Measurements from ENCODE around the gene MSLN. TPM values are rescaled to one million over a fixed set of nuclear protein-coding genes. Genes with fewer than 3 reads are reported as not detected.

Gene MSLN
- total RNA-seq, 2 donors from 2014 or later, result 1.3 TPM; not detected in 1

- Histone ChIP-seq H3K4me3 (no peak overlapping the region), H3K27me3 (replicated peaks; ENCODE audit: insufficient read depth) (no peaks in the 10 kb centered on the region)
- no peak for DNase-seq (ENCODE audit: low spot score)
Observed at GRCh38 chr16:796296-797119, 36.0 kb downstream of the MSLN start.

GRCh38 chr16:797120-797420 lies 36.5 kb downstream of the MSLN start:
- H3K4me1 ChIP-seq (ENCODE audit: control insufficient read depth in 1 of 2, low read depth in 2 of 2), result no peaks in the 10 kb centered on the region
- DNase-seq (ENCODE audit: low spot score), result no peak
- no peaks in the 10 kb centered on the region for H3K36me3 ChIP-seq
- no peak for ATAC-seq (ENCODE audit: insufficient number of reproducible peaks, low FRiP score, low read depth)
- H3K27me3 ChIP-seq (replicated peaks; ENCODE audit: insufficient read depth), result no peaks in the 10 kb centered on the region
- no peak overlapping the region for H3K4me3 ChIP-seq
- TF ChIP-seq CTCF (IDR thresholded peaks at IDR 0.05), result no peak
- H3K27ac ChIP-seq, result no peak overlapping the region
- H3K9me3 ChIP-seq, result no peaks in the 10 kb centered on the region

More at GRCh38 chr16:796296-797119, 36.0 kb downstream of the MSLN start:
- H3K4me1 ChIP-seq (ENCODE audit: control insufficient read depth in 1 of 2, low read depth in 2 of 2), result no peaks in the 10 kb centered on the region
- H3K36me3 ChIP-seq, result no peaks in the 10 kb centered on the region
- ATAC-seq (ENCODE audit: insufficient number of reproducible peaks, low FRiP score, low read depth), result no peak
- no peak overlapping the region for H3K27ac ChIP-seq
- TF ChIP-seq CTCF (IDR thresholded peaks at IDR 0.05), result no peak
- no peaks in the 10 kb centered on the region for H3K9me3 ChIP-seq

- Histone ChIP-seq H3K4me3 (no peak overlapping the region), H3K27me3 (replicated peaks; ENCODE audit: insufficient read depth) (no peaks in the 10 kb centered on the region), H3K27ac (no peak overlapping the region), H3K9me3 (no peaks in the 10 kb centered on the region), H3K4me1 (ENCODE audit: control insufficient read depth in 1 of 2, low read depth in 2 of 2) (no peaks in the 10 kb centered on the region), H3K36me3 (no peaks in the 10 kb centered on the region)
- TF ChIP-seq CTCF (IDR thresholded peaks at IDR 0.05), result no peak
- DNase-seq (ENCODE audit: low spot score), result no peak
- no peak for ATAC-seq (ENCODE audit: insufficient number of reproducible peaks, low FRiP score, low read depth)
Observed at GRCh38 chr16:797686-798085, 37.2 kb downstream of the MSLN start.

- ATAC-seq (ENCODE audit: insufficient number of reproducible peaks, low FRiP score, low read depth), result no peak
- Histone ChIP-seq H3K4me1 (ENCODE audit: control insufficient read depth in 1 of 2, low read depth in 2 of 2) (no peaks in the 10 kb centered on the region), H3K4me3 (no peak overlapping the region), H3K36me3 (no peaks in the 10 kb centered on the region), H3K27me3 (replicated peaks; ENCODE audit: insufficient read depth) (no peaks in the 10 kb centered on the region), H3K27ac (no peak overlapping the region), H3K9me3 (no peaks in the 10 kb centered on the region)
- TF ChIP-seq CTCF (IDR thresholded peaks at IDR 0.05), result no peak
- DNase-seq (ENCODE audit: low spot score), result no peak
Observed at GRCh38 chr16:798666-799065, 38.1 kb downstream of the MSLN start.

- DNase-seq (ENCODE audit: low spot score) (no peak), ATAC-seq (ENCODE audit: insufficient number of reproducible peaks, low FRiP score, low read depth) (no peak)
- no peaks in the 10 kb centered on the region for H3K4me1 ChIP-seq (ENCODE audit: control insufficient read depth in 1 of 2, low read depth in 2 of 2)
- no peaks in the 10 kb centered on the region for H3K9me3 ChIP-seq
- H3K27me3 ChIP-seq (replicated peaks; ENCODE audit: insufficient read depth), result no peaks in the 10 kb centered on the region
- no peaks in the 10 kb centered on the region for H3K36me3 ChIP-seq
- no peak overlapping the region for H3K27ac ChIP-seq
- no peak for TF ChIP-seq CTCF (IDR thresholded peaks at IDR 0.05)
- H3K4me3 ChIP-seq, result no peak overlapping the region
Observed at GRCh38 chr16:799111-799947, 38.8 kb downstream of the MSLN start.
